GM23248 (cell line): ENCODE data around the gene GAK. TPM values are rescaled to one million over a fixed set of nuclear protein-coding genes. Genes with fewer than 3 reads are reported as not detected.

Experiments used
- DNase-seq: peaks from one replicate; pipeline ENCODE4 v3.0.0-alpha.2; 2015
- H2AFZ ChIP-seq: fragments of 200-600 bp; sonication (generic); 2 replicates; pipeline ENCODE4 v1.6.1; 2016; ENCODE audit warnings: antibody characterized with exemption
- H3F3A ChIP-seq: fragments of 200-600 bp; sonication (generic); 2 replicates; pipeline ENCODE4 v1.6.1; 2016; ENCODE audit warnings: mild to moderate bottlenecking, antibody characterized with exemption, mixed run types; ENCODE audit not compliant: insufficient read depth
- H3K27ac ChIP-seq: fragments of 200-600 bp; sonication (generic); 2 replicates; pipeline ENCODE4 v1.5.1; 2016; ENCODE audit warnings: mild to moderate bottlenecking
- H3K27me3 ChIP-seq: fragments of 200-600 bp; sonication (generic); replicated peaks from 2 replicates; pipeline ENCODE4 v1.6.1; 2016; ENCODE audit warnings: mild to moderate bottlenecking; ENCODE audit not compliant: insufficient read depth
- H3K36me3 ChIP-seq: fragments of 200-600 bp; sonication (generic); 2 replicates; pipeline ENCODE4 v1.6.1; 2016; ENCODE audit warnings: low read depth, mild to moderate bottlenecking
- H3K4me1 ChIP-seq: fragments of 200-600 bp; sonication (generic); 2 replicates; pipeline ENCODE4 v1.6.1; 2016; ENCODE audit warnings: mild to moderate bottlenecking; ENCODE audit not compliant: insufficient read depth
- H3K4me2 ChIP-seq: fragments of 200-600 bp; sonication (generic); one replicate; pipeline ENCODE4 v1.6.1; 2016; ENCODE audit warnings: mild to moderate bottlenecking; ENCODE audit not compliant: unreplicated experiment
- H3K4me3 ChIP-seq: fragments of 200-600 bp; sonication (generic); 2 replicates; pipeline ENCODE4 v1.5.1; 2016; ENCODE audit warnings: mild to moderate bottlenecking
- H3K79me2 ChIP-seq: fragments of 200-600 bp; sonication (generic); 2 replicates; pipeline ENCODE4 v1.6.1; 2016; ENCODE audit warnings: mild to moderate bottlenecking; ENCODE audit not compliant: insufficient read depth
- H3K9ac ChIP-seq: fragments of 200-600 bp; sonication (generic); 2 replicates; pipeline ENCODE4 v1.6.1; 2016; ENCODE audit warnings: mild to moderate bottlenecking
- H3K9me2 ChIP-seq: fragments of 200-600 bp; sonication (generic); 2 replicates; pipeline ENCODE4 v1.6.1; 2016; ENCODE audit warnings: mixed run types, mild to moderate bottlenecking, moderate library complexity; ENCODE audit not compliant: insufficient read depth
- H3K9me3 ChIP-seq: fragments of 200-600 bp; sonication (generic); one replicate; pipeline ENCODE4 v1.6.1; 2017; ENCODE audit warnings: low read depth
- H4K20me1 ChIP-seq: fragments of 200-600 bp; sonication (generic); 2 replicates; pipeline ENCODE4 v1.6.0; 2016; ENCODE audit not compliant: insufficient read depth
- EZH2 ChIP-seq: fragments of 200-600 bp; sonication (generic); IDR thresholded peaks from 2 replicates; pipeline ENCODE4 v1.6.1; 2018; ENCODE audit warnings: antibody characterized with exemption, mild to moderate bottlenecking; ENCODE audit not compliant: insufficient read depth, poor library complexity, severe bottlenecking
- EZH2phosphoT487 ChIP-seq: fragments of 200-600 bp; sonication (generic); IDR thresholded peaks from 2 replicates; pipeline ENCODE4 v1.6.1; 2018; ENCODE audit warnings: antibody characterized with exemption, moderate library complexity, mild to moderate bottlenecking, low read depth; ENCODE audit not compliant: insufficient read depth
- WGBS, 2 experiments: methylation state at CpG; one replicate each; pipeline ENCODE4 v1.1.6; 2015 to 2017; ENCODE audit warnings: low lambda C conversion rate in 2 of 2, low coverage in 1 of 2; ENCODE audit errors: missing lambda C conversion rate in 2 of 2; 5-methylcytosine and 5-hydroxymethylcytosine counted together
- in situ Hi-C: fragments of 300-500 bp; cut with MboI; formaldehyde crosslinking; loops from 2 replicates; pipeline ENCODE4 v1.15.0; 2020
- polyA plus RNA-seq: library from polyadenylated mRNA; unstranded; fragments of >200 nt; fragmentation: Nextera tagmentation; extraction: Ambion mirVana; gene quantifications from 2 replicates; pipeline ENCODE4 v1.2.1, GENCODE V29; 2016
- total RNA-seq: library from RNA; depleted of rRNA; stranded (reverse); fragments of >200 nt; shearing (Covaris generic); gene quantifications from 2 replicates; pipeline ENCODE4 v1.2.3, GENCODE V29; 2014

GAK gene
- total and polyA plus RNA-seq, 2 experiments from 2014 or later = 41.1 to 86.7 TPM

- no peak for DNase-seq
- Histone ChIP-seq H3K9me3 (no peaks in the 10 kb centered on the region), H4K20me1 (no peaks in the 10 kb centered on the region), H3K36me3 (no peaks in the 10 kb centered on the region), H3K4me1 (no peaks in the 10 kb centered on the region), H3F3A (no peaks in the 10 kb centered on the region), H3K4me2 (no peak overlapping the region), H3K9me2 (no peaks in the 10 kb centered on the region), H3K4me3 (no peak overlapping the region), H3K9ac (no peak overlapping the region), H2AFZ (no peak overlapping the region), H3K27me3 (peaks cover 61% of the 10 kb centered on the region), H3K27ac (no peak overlapping the region), H3K79me2 (no peaks in the 10 kb centered on the region)
- no peak for TF ChIP-seq EZH2phosphoT487
- no peak for TF ChIP-seq EZH2
- in situ Hi-C loops = no loop called here
- 31 to 33% methylated on average over 24 of the region's 24 CpGs for WGBS, 2 experiments
Observed at GRCh38 chr4:823761-824460, 108.2 kb downstream of the GAK start.

GRCh38 chr4:823176-823760, 108.8 kb downstream of the GAK start:
- no peak overlapping the region for H2AFZ ChIP-seq
- H3K4me1 ChIP-seq = no peaks in the 10 kb centered on the region
- H4K20me1 ChIP-seq = no peaks in the 10 kb centered on the region
- H3K27me3 ChIP-seq = peaks cover 55% of the 10 kb centered on the region
- TF ChIP-seq EZH2 (no peak), EZH2phosphoT487 (no peak)
- WGBS, 2 experiments = 64 to 67% methylated on average over 18 to 21 of the region's 21 CpGs
- H3K79me2 ChIP-seq = no peaks in the 10 kb centered on the region
- DNase-seq = no peak
- H3K4me3 ChIP-seq = no peak overlapping the region
- H3K9ac ChIP-seq = no peak overlapping the region
- no peak overlapping the region for H3K4me2 ChIP-seq
- H3K27ac ChIP-seq = no peak overlapping the region
- no peaks in the 10 kb centered on the region for H3K9me2 ChIP-seq
- H3F3A ChIP-seq = no peaks in the 10 kb centered on the region
- in situ Hi-C loops = no loop called here
- H3K9me3 ChIP-seq = no peaks in the 10 kb centered on the region
- H3K36me3 ChIP-seq = no peaks in the 10 kb centered on the region

GRCh38 chr4:822361-823175, 109.5 kb downstream of the GAK start:
- H3K27me3 ChIP-seq = peaks cover 48% of the 10 kb centered on the region
- no peaks in the 10 kb centered on the region for H3K36me3 ChIP-seq
- H3K9ac ChIP-seq = no peak overlapping the region
- in situ Hi-C loops = no loop called here
- H3K79me2 ChIP-seq = no peaks in the 10 kb centered on the region
- no peak overlapping the region for H3K4me3 ChIP-seq
- no peaks in the 10 kb centered on the region for H4K20me1 ChIP-seq
- DNase-seq = no peak
- no peaks in the 10 kb centered on the region for H3K9me3 ChIP-seq
- no peaks in the 10 kb centered on the region for H3K4me1 ChIP-seq
- no peak overlapping the region for H3K4me2 ChIP-seq
- no peak overlapping the region for H2AFZ ChIP-seq
- no peak overlapping the region for H3K27ac ChIP-seq
- no peaks in the 10 kb centered on the region for H3K9me2 ChIP-seq
- TF ChIP-seq EZH2phosphoT487 (no peak), EZH2 (no peak)
- WGBS, 2 experiments = 21 to 27% methylated on average over 23 to 24 of the region's 24 CpGs
- no peaks in the 10 kb centered on the region for H3F3A ChIP-seq

- Histone ChIP-seq H3F3A (no peaks in the 10 kb centered on the region), H3K36me3 (no peaks in the 10 kb centered on the region), H2AFZ (no peak overlapping the region), H4K20me1 (no peaks in the 10 kb centered on the region), H3K9me3 (no peaks in the 10 kb centered on the region), H3K4me2 (no peak overlapping the region), H3K9me2 (no peaks in the 10 kb centered on the region), H3K9ac (no peak overlapping the region), H3K4me1 (no peaks in the 10 kb centered on the region), H3K79me2 (no peaks in the 10 kb centered on the region), H3K27me3 (peaks cover 45% of the 10 kb centered on the region), H3K4me3 (no peak overlapping the region), H3K27ac (no peak overlapping the region)
- DNase-seq = no peak
- in situ Hi-C loops = no loop called here
- WGBS, 2 experiments = 58 to 61% methylated on average over 16 of the region's 16 CpGs
- TF ChIP-seq EZH2phosphoT487 (no peak), EZH2 (no peak)
Observed at GRCh38 chr4:821631-822030, 110.5 kb downstream of the GAK start.
